HepG2 (cell line): ENCODE data around the gene BLOC1S4. TPM values are rescaled to one million over a fixed set of nuclear protein-coding genes. Genes with fewer than 3 reads are reported as not detected.

Experiments
- DNMT3B ChIP-seq: conservative IDR thresholded peaks from 2 replicates; pipeline ENCODE4 v1.6.1; 2016; ENCODE audit warnings: missing biosample characterization, control low read depth
- ESRRA ChIP-seq: sonication (generic); formaldehyde crosslinking; IDR thresholded peaks from 2 replicates; pipeline ENCODE4 v1.5.1; 2020; ENCODE audit warnings: mild to moderate bottlenecking, low read depth, missing genetic modification reagents
- GABPA ChIP-seq, 2 experiments: IDR thresholded peaks; 2 replicates each; pipeline ENCODE4 v1.6.1; 2011 to 2016; ENCODE audit warnings: low read depth in 2 of 2, low read length in 1 of 2, missing biosample characterization in 1 of 2, missing genetic modification characterization in 1 of 2
- GLI4 ChIP-seq: sonication (generic); formaldehyde crosslinking; IDR thresholded peaks from 2 replicates; pipeline ENCODE4 v1.5.1; 2020; ENCODE audit warnings: missing genetic modification reagents, mild to moderate bottlenecking, moderate library complexity, borderline replicate concordance
- ISX ChIP-seq: sonication (generic); formaldehyde crosslinking; conservative IDR thresholded peaks from 2 replicates; pipeline ENCODE4 v1.5.0; 2020; ENCODE audit warnings: missing genetic modification reagents
- PHF21A ChIP-seq: sonication (generic); formaldehyde crosslinking; IDR thresholded peaks from 2 replicates; pipeline ENCODE4 v1.5.0; 2020; ENCODE audit warnings: mild to moderate bottlenecking, missing genetic modification reagents
- RARA ChIP-seq: IDR thresholded peaks from 2 replicates; pipeline ENCODE4 v1.6.1; 2016; ENCODE audit warnings: missing genetic modification reagents, missing compliant biosample characterization
- SMARCC2 ChIP-seq: fragments of 450-650 bp; IDR thresholded peaks from 2 replicates; pipeline ENCODE4 v1.6.1; 2017; ENCODE audit warnings: antibody characterized with exemption, mild to moderate bottlenecking
- SRY ChIP-seq: sonication (generic); formaldehyde crosslinking; IDR thresholded peaks from 2 replicates; pipeline ENCODE4 v1.8.0; 2022; ENCODE audit warnings: mild to moderate bottlenecking, missing genetic modification reagents
- TAF15 ChIP-seq: fragments of 200-400 bp; formaldehyde crosslinking; IDR thresholded peaks from one replicate; pipeline ENCODE4 v1.6.1; 2018; ENCODE audit warnings: mild to moderate bottlenecking, low read depth, low read length; ENCODE audit not compliant: poor library complexity, severe bottlenecking
- ZMYM3 ChIP-seq: sonication (generic); formaldehyde crosslinking; IDR thresholded peaks from 2 replicates; pipeline ENCODE4 v1.5.1; 2020; ENCODE audit warnings: mild to moderate bottlenecking, missing genetic modification reagents
- ZNF263 ChIP-seq: sonication (generic); formaldehyde crosslinking; IDR thresholded peaks from 2 replicates; pipeline ENCODE4 v1.4.0; 2020; ENCODE audit warnings: missing genetic modification reagents
- ZNF713 ChIP-seq: sonication (generic); formaldehyde crosslinking; IDR thresholded peaks from 2 replicates; pipeline ENCODE4 v1.4.0; 2020; ENCODE audit warnings: mild to moderate bottlenecking, missing genetic modification reagents
- ZNF790 ChIP-seq: sonication (generic); formaldehyde crosslinking; IDR thresholded peaks from 2 replicates; pipeline ENCODE4 v1.8.0; 2022; ENCODE audit warnings: missing genetic modification reagents, mild to moderate bottlenecking, borderline replicate concordance
- polyA plus RNA-seq, 8 experiments: library from polyadenylated mRNA; depleted of rRNA in 3 of 8; stranded (reverse) in 7 of 8; unstranded in 1 of 8; fragments of >200 nt; fragmentation: Illumina TruSeq in 4 of 8; extraction: Trizol in 4 of 8; gene quantifications; 2 replicates each; pipeline versions ENCODE4 v1.2.1 to v1.2.3, GENCODE V29; 2011 to 2016; ENCODE audit warnings: low read depth in 4 of 8, missing spikeins in 1 of 8, mixed read lengths in 1 of 8; ENCODE audit not compliant: insufficient read depth in 1 of 8
- total RNA-seq, 5 experiments: library from RNA; depleted of rRNA; stranded (reverse); fragments of >200 nt; fragmentation: Illumina TruSeq; extraction: Trizol; gene quantifications; 2 replicates each; pipeline ENCODE4 v1.2.3, GENCODE V29; 2016; ENCODE audit warnings: low read depth in 1 of 5
- TF ChIP-seq, protein P1 (sequence below): sonication (generic); formaldehyde crosslinking; IDR thresholded peaks from 2 replicates; pipeline ENCODE4 v1.4.0; 2020; ENCODE audit warnings: mild to moderate bottlenecking, missing genetic modification reagents, borderline replicate concordance
- TF ChIP-seq, protein P2 (sequence below): sonication (generic); formaldehyde crosslinking; IDR thresholded peaks from 2 replicates; pipeline ENCODE4 v1.5.0; 2020; ENCODE audit warnings: missing genetic modification reagents, mild to moderate bottlenecking, borderline replicate concordance
- TF ChIP-seq, protein P3 (sequence below): sonication (generic); formaldehyde crosslinking; IDR thresholded peaks from 2 replicates; pipeline ENCODE4 v1.5.0; 2020; ENCODE audit warnings: mild to moderate bottlenecking, low read depth, missing genetic modification reagents, borderline replicate concordance
- TF ChIP-seq, protein P4 (sequence below): sonication (generic); formaldehyde crosslinking; IDR thresholded peaks from 2 replicates; pipeline ENCODE4 v1.4.0; 2020; ENCODE audit warnings: mild to moderate bottlenecking, missing genetic modification reagents
- TF ChIP-seq, protein P5 (sequence below): sonication (generic); formaldehyde crosslinking; IDR thresholded peaks from 2 replicates; pipeline ENCODE4 v1.5.0; 2020; ENCODE audit warnings: missing genetic modification reagents, mild to moderate bottlenecking, borderline replicate concordance

Gene BLOC1S4
- total and polyA plus RNA-seq, 2 of the 13 experiments (the other 11 are each of a cell fraction or from before 2014, with no cell fraction given), result 15.5 to 20.9 TPM

DNA sequence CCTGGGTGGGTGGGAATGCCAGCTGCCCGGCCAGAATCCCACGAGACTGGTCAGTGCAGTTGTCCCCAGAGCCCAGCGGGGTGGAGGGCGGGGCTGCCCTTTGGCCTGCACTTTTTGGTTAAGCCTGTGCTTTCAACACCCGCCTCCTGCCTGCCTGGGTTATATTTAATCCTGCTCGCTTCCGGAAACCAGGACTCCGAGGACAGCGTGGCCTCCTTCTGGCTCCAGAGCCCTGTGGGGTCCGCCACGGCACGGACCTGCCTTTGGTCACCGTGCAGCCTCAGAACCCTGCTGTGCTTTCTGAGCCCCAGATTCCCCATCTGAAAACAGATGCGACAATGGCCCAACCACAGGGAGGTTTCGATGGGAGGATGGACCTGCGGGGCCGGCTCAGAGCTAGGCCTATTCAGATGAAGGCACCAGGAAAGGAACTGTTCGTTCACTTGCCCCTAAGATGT is 37.2 kb downstream of the BLOC1S4 start (continued):
- TF ChIP-seq, protein P1, sequence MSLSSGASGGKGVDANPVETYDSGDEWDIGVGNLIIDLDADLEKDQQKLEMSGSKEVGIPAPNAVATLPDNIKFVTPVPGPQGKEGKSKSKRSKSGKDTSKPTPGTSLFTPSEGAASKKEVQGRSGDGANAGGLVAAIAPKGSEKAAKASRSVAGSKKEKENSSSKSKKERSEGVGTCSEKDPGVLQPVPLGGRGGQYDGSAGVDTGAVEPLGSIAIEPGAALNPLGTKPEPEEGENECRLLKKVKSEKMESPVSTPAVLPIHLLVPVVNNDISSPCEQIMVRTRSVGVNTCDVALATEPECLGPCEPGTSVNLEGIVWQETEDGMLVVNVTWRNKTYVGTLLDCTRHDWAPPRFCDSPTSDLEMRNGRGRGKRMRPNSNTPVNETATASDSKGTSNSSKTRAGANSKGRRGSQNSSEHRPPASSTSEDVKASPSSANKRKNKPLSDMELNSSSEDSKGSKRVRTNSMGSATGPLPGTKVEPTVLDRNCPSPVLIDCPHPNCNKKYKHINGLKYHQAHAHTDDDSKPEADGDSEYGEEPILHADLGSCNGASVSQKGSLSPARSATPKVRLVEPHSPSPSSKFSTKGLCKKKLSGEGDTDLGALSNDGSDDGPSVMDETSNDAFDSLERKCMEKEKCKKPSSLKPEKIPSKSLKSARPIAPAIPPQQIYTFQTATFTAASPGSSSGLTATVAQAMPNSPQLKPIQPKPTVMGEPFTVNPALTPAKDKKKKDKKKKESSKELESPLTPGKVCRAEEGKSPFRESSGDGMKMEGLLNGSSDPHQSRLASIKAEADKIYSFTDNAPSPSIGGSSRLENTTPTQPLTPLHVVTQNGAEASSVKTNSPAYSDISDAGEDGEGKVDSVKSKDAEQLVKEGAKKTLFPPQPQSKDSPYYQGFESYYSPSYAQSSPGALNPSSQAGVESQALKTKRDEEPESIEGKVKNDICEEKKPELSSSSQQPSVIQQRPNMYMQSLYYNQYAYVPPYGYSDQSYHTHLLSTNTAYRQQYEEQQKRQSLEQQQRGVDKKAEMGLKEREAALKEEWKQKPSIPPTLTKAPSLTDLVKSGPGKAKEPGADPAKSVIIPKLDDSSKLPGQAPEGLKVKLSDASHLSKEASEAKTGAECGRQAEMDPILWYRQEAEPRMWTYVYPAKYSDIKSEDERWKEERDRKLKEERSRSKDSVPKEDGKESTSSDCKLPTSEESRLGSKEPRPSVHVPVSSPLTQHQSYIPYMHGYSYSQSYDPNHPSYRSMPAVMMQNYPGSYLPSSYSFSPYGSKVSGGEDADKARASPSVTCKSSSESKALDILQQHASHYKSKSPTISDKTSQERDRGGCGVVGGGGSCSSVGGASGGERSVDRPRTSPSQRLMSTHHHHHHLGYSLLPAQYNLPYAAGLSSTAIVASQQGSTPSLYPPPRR, result peak; percentile 76; the same call in 1 of the 2 replicates
- TF ChIP-seq SRY (CRISPR knock-in tag), result peak; percentile 91
- no peak for TF ChIP-seq SMARCC2
- no peak for TF ChIP-seq ISX (CRISPR knock-in tag)
- TF ChIP-seq, protein P2, sequence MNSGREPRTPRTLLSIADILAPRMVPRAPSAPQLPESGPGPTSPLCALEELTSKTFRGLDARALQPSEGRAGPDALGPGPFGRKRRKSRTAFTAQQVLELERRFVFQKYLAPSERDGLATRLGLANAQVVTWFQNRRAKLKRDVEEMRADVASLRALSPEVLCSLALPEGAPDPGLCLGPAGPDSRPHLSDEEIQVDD, result no peak
- TF ChIP-seq, protein P3, sequence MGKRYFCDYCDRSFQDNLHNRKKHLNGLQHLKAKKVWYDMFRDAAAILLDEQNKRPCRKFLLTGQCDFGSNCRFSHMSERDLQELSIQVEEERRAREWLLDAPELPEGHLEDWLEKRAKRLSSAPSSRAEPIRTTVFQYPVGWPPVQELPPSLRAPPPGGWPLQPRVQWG (CRISPR knock-in tag), result no peak
- TF ChIP-seq PHF21A (CRISPR knock-in tag), result peak; percentile 87
- no peak for TF ChIP-seq GABPA (IDR thresholded peaks at IDR 0.05; ENCODE audit: low read depth, low read length)
- no peak for TF ChIP-seq GABPA (CRISPR knock-in tag; IDR thresholded peaks at IDR 0.05; ENCODE audit: low read depth)
- no peak for TF ChIP-seq ZNF790 (CRISPR knock-in tag)
- TF ChIP-seq GLI4 (CRISPR knock-in tag), result no peak
- TF ChIP-seq ZNF713, result no peak
- no peak for TF ChIP-seq DNMT3B (CRISPR knock-in tag)
- peak; percentile 72 for TF ChIP-seq ZNF263 (CRISPR knock-in tag)
- TF ChIP-seq TAF15, result no peak
- TF ChIP-seq ZMYM3 (CRISPR knock-in tag), result peak; percentile 84
- TF ChIP-seq ESRRA, result peak; percentile 78; the same call in 1 of the 2 replicates
- TF ChIP-seq, protein P4, sequence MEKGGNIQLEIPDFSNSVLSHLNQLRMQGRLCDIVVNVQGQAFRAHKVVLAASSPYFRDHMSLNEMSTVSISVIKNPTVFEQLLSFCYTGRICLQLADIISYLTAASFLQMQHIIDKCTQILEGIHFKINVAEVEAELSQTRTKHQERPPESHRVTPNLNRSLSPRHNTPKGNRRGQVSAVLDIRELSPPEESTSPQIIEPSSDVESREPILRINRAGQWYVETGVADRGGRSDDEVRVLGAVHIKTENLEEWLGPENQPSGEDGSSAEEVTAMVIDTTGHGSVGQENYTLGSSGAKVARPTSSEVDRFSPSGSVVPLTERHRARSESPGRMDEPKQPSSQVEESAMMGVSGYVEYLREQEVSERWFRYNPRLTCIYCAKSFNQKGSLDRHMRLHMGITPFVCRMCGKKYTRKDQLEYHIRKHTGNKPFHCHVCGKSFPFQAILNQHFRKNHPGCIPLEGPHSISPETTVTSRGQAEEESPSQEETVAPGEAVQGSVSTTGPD (CRISPR knock-in tag), result peak; percentile 81
- TF ChIP-seq, protein P5, sequence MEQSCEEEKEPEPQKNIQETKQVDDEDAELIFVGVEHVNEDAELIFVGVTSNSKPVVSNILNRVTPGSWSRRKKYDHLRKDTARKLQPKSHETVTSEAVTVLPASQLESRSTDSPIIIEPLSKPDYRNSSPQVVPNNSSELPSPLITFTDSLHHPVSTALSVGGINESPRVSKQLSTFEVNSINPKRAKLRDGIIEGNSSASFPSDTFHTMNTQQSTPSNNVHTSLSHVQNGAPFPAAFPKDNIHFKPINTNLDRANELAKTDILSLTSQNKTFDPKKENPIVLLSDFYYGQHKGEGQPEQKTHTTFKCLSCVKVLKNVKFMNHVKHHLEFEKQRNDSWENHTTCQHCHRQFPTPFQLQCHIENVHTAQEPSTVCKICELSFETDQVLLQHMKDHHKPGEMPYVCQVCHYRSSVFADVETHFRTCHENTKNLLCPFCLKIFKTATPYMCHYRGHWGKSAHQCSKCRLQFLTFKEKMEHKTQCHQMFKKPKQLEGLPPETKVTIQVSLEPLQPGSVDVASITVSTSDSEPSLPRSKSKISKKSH (CRISPR knock-in tag), result peak; percentile 83; the same call in 1 of the 2 replicates
- TF ChIP-seq RARA (CRISPR knock-in tag), result peak; percentile 85
